T-helper 1 cell treated with Interleukin-12 subunit alpha and Interleukin-12 subunit beta and Interleukin-4 antibody, amounts not matched to agents 30 ng/mL and 1 ng/mL, for 36 hours (primary cell): Measurements from ENCODE around the gene TMTC2. TPM values are rescaled to one million over a fixed set of nuclear protein-coding genes. Genes with fewer than 3 reads are reported as not detected.

Experiments
- intact Hi-C: fragments of 100-400 bp; cut with micrococcal nuclease; formaldehyde crosslinking; loops from one replicate; pipeline ENCODE4 v1.15.1; 2024
- total RNA-seq: library from RNA; stranded (reverse); gene quantifications from 2 replicates; pipeline ENCODE4 v1.2.3, GENCODE V29; 2022

The TMTC2 gene
- total RNA-seq, 1 donor from 2014 or later, result 6.9 TPM

GRCh38 chr12:82998509-82998908 lies 311.8 kb downstream of the TMTC2 start:
- intact Hi-C loops, result loop anchor here (5.0 kb wide), 1 partner anchor 311 kb away; the partner anchor contains the start of gene TMTC2

- intact Hi-C loops, result loop anchor here (10.0 kb wide), 2 partner anchors 1502 to 1842 kb away; no protein-coding TSS in a partner anchor
These were observed 316.3 kb downstream of the TMTC2 start for GRCh38 chr12:83003026-83003425.

- intact Hi-C loops, result loop anchor here (10.0 kb wide), 2 partner anchors 1499 to 1839 kb away; no protein-coding TSS in a partner anchor
These were observed 319.0 kb downstream of the TMTC2 start for GRCh38 chr12:83005534-83006197.

- intact Hi-C loops, result loop anchor here (10.0 kb wide), 2 partner anchors 1496 to 1836 kb away; no protein-coding TSS in a partner anchor
These were observed 322.0 kb downstream of the TMTC2 start for GRCh38 chr12:83008703-83009102.

- intact Hi-C loops, result no loop called here
These were observed 323.6 kb downstream of the TMTC2 start for GRCh38 chr12:83010169-83010804.

GRCh38 chr12:83015390-83016217 lies 328.9 kb downstream of the TMTC2 start:
- intact Hi-C loops, result no loop called here

- intact Hi-C loops, result no loop called here
These were observed 329.6 kb downstream of the TMTC2 start for GRCh38 chr12:83016218-83016835.

- intact Hi-C loops, result no loop called here
These were observed 330.3 kb downstream of the TMTC2 start for GRCh38 chr12:83016991-83017390.

- intact Hi-C loops, result no loop called here
These were observed 331.4 kb downstream of the TMTC2 start for GRCh38 chr12:83018088-83018487.

GRCh38 chr12:83027021-83027723 lies 340.5 kb downstream of the TMTC2 start:
- intact Hi-C loops, result no loop called here

- intact Hi-C loops, result no loop called here
These were observed 344.5 kb downstream of the TMTC2 start for GRCh38 chr12:83031196-83031595.

GRCh38 chr12:83036847-83037246 lies 350.1 kb downstream of the TMTC2 start:
- intact Hi-C loops, result no loop called here

- intact Hi-C loops, result no loop called here
These were observed 352.7 kb downstream of the TMTC2 start for GRCh38 chr12:83039413-83039812.

- intact Hi-C loops, result no loop called here
These were observed 353.6 kb downstream of the TMTC2 start for GRCh38 chr12:83040339-83040738.

GRCh38 chr12:83040991-83041390 lies 354.3 kb downstream of the TMTC2 start:
- intact Hi-C loops, result no loop called here

GRCh38 chr12:83042441-83043200 lies 355.9 kb downstream of the TMTC2 start:
- intact Hi-C loops, result no loop called here

- intact Hi-C loops, result no loop called here
These were observed 358.0 kb downstream of the TMTC2 start for GRCh38 chr12:83044736-83045135.

GRCh38 chr12:83046019-83046418 lies 359.3 kb downstream of the TMTC2 start:
- intact Hi-C loops, result no loop called here

GRCh38 chr12:83049306-83049705 lies 362.6 kb downstream of the TMTC2 start:
- intact Hi-C loops, result no loop called here
